Ureter (tissue), 1 donor: ENCODE data around the gene WDR7. TPM values are rescaled to one million over a fixed set of nuclear protein-coding genes. Genes with fewer than 3 reads are reported as not detected.
A peak's percentile ranks its signal among the peaks of the same experiment; 100 is the strongest.

Experiments used
- DNase-seq: peaks from one replicate; pipeline ENCODE4 v3.0.0-alpha.2; 2020; ENCODE audit warnings: low spot score
- total RNA-seq: library from RNA; stranded (reverse); gene quantifications from one replicate; pipeline ENCODE4 v1.2.4, GENCODE V29; 2023
- donor health status: DM: yes; HTN: yes; CAD: no.

Gene WDR7
- total RNA-seq = 49.2 TPM

- DNase-seq = peak; percentile 98
Observed at GRCh38 chr18:56650944-56651770, at the start of gene WDR7. WDR7 (plus strand) TSS chr18:56651359; CDS start chr18:56672516, 21,157 bp downstream.

- no peak for DNase-seq
Observed at GRCh38 chr18:56606618-56607017, 44.5 kb upstream of the WDR7 start.

DNA sequence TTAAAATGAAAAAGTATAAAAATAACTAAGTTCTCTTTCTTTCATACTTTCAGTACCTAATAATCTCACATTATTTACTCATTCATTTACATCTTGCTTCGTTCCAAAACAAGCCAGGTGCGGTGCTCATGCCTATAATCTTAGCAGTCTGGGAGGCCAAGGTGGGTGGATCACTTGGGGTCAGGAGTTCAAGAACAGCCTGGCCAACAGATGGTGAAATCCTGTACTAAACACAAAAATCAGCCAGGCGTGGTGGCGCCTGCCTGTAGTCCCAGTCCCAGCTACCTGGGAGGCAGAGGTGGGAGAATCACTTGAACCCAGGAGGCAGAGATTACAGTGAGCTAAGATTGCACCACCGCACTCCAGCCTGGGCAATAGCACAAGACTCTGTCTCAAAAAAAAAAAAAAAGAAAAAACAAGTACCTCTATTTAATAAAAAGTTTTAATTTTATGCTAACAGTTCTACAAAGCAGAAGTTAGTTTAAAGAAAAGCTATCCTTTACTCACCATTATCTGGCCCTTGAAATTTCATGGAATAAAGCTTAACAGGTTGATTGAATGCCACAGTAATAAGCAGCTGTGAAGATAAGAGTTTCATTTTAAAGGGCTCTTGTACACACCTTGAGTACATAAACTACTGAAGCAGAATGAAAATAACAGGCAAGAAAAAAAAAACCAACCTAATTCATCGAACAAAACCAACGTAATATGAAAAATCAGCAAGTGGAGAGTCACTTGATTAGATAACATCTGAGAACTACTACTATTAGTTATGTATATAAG lies 35.2 kb upstream of the WDR7 start:
- DNase-seq = no peak

DNA sequence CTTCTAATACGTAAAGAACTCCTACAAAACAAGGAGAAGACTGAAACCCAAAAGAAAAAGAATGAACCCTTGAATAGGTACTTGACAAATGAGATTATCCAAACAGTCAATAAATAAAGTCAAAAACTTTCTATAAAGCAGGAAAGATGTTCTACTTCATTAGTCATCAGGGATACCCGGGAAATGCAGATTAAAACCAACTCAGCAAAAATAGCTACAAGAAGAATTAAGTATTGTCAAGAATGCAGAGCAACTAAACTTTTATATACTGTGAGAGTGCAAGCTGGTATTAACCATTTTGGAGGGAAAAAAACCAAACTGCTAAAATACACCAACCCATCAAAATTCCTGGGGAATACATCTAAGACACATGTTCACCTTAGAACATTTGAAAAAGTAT lies 23.2 kb upstream of the WDR7 start:
- DNase-seq = no peak

DNA sequence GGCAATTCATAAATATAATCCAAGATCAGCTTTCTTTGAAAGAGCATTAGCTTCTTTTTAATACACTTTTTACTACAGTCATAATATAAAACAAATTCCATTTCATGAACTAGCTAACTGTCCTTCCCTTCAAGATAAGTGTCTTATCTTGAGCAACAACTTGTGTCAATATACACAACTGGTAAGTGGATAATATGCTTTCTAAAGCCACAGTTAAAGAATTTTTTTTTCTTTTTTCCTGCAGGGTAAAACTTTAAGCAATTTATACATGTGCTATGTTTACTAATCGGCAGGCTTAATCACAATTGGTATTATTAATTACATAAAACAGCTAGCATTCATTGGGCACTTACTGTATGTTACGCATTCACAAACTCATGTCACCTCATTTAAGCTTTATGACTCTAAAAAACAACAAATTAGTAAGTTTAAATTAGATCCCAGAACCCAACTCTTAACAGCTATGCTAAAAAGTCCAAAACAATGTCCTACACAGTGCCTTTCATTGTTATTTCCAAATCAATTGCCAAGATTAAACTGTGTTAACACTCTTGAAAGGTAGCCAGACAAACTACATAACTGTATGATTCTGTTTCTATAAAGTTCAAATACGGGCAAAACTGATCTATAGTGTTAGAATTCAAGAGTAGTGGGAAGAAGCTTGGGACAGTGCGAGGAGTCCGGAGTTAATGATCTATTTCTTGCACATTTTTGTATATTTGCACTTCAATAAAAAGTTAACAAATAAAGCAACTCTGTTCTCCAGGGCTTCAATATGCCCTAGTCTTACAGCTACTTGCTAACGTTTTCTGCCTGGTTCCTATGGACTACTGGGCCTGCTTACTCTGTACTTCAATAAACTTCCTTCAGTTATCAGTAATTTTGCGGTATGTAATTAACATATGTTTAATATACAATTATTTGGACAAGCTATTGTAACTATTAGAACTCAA lies 18.8 kb upstream of the WDR7 start:
- no peak for DNase-seq

GRCh38 chr18:56635007-56635406 lies 16.2 kb upstream of the WDR7 start:
- no peak for DNase-seq

- no peak for DNase-seq
Observed at GRCh38 chr18:56637176-56637575, 14.0 kb upstream of the WDR7 start.

DNA sequence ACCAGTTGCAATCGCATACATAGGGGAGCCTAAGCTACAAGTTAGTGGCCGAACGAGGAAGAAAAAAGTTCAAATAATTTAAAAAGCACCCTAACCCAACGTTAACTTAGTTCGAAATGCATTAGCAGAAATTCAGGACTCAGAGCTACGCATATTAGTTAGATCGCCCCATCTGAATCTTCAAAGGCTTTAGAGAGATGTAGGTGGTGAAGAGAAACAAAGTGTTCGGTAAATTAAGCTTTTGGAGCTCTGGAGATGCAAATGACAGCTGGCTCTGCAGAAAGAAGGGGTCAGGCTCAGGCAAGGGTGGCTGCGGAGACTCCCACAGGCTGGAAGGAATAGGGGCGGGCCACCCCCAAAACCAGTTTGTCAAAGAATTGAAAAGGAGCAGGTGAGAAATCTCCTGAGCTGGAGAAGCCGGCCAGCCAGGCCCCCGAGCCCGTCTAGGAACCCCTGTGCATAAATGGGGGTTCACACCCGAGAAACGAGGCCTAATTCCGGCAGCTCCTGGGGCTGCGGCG lies 13.4 kb upstream of the WDR7 start:
- DNase-seq = no peak

GRCh38 chr18:56638232-56639103 lies 12.7 kb upstream of the WDR7 start, which contains the start of gene TXNL1:
TXNL1 (minus strand) TSS chr18:56638592; CDS start chr18:56638440, 152 bp downstream.
- peak; percentile 100 for DNase-seq

GRCh38 chr18:56639104-56639381 lies 12.1 kb upstream of the WDR7 start:
- DNase-seq = no peak

- no peak for DNase-seq
Observed at GRCh38 chr18:56639571-56639970, 11.6 kb upstream of the WDR7 start.

GRCh38 chr18:56641714-56642337 lies 9.3 kb upstream of the WDR7 start:
- DNase-seq = no peak

GRCh38 chr18:56643381-56643780 lies 7.8 kb upstream of the WDR7 start:
- no peak for DNase-seq

- no peak for DNase-seq
Observed at GRCh38 chr18:56645415-56646016, 5.6 kb upstream of the WDR7 start.

DNA sequence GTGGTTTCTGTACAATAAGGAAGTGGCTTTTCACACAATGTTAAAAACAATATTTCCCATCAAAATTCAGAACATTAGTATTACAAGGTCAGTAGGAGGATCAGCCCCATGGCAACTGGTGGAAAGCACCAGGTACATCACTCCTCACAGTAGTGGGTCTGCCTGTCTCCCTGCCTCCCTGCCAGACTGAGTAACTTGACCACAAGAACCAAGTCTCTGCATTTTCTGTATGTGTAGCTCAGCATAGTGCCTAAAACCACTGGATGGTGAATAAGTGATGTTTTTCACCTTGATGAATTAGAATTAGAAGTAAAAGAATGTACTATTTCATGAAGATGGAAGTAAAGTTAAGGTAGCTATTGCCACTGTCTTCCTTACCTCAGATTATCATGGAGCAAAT lies 4.1 kb upstream of the WDR7 start:
- DNase-seq = no peak

DNA sequence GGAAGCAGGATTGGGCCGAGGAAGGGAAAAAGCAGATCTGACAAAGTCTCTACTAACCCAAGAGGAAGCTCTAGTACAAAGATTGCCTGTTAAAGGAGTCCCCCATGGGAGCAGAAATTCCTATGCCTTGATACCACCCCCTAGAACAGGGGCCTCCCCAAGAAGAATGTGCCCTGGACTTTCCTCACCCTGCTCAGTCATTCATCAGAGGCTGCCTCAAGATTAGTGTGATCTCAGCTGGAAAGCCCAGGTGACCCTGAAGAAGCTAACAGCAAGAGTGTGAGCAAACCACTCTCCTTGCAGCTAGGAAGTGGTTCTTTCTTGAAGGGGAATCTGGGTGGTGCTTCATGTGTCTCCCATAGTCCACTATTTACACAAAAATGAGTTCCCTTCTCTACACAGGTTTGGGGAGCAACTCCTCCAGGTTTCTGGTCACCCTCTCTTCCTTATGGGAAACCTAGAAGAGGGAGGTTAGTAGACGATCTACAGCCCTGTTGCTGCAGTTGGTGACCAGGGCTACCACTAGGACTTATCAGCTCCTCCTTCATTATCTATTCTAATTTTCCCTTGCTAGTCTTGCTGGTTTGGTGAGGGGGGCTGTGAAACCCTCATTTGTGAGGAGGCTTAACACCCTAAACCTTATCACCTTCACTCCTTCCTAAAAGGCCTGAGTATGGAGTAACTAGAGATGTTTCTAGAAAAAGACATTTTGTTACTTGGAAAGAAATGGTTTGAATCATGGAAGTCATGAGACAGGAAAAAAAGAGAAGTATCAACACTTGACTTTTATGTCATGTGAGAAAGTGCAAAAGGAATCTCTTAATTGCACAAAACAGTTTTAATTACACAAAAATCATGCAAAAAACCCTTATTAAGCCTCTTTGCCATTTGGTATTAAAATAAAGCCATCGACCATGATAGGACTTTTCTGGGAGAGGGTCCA lies 2.9 kb upstream of the WDR7 start:
- DNase-seq = no peak

- DNase-seq = no peak
Observed at GRCh38 chr18:56649996-56650395, 1.2 kb upstream of the WDR7 start.

DNA sequence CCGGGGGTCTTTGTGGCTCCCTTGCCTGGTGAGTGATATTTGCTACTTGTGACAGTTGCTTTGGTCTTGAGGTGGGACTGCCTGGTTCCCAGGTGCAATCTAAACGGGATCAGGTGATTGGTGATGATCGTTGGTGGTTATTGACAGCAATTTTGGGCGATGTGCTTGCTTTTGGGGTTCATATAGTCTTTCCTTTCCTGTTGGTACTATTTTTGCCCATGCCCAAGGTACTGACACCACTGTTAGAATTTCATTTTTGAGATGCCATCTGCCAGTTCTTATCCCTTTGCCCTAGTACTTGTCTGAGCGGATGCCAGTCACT lies 573 bp downstream of the WDR7 start:
- DNase-seq = no peak

GRCh38 chr18:56652802-56653201 lies 1.6 kb downstream of the WDR7 start:
- no peak for DNase-seq
